ENCODE measurements around the gene CCSER1. TPM values are rescaled to one million over a fixed set of nuclear protein-coding genes. Genes with fewer than 3 reads are reported as not detected.

The CCSER1 gene
- total RNA-seq, 2 experiments from 2014 or later, result not detected

- H3K4me1 Mint-ChIP-seq (ENCODE audit: low read depth), result no peaks in the 10 kb centered on the region
- DNase-seq (no peak), ATAC-seq (no peak)
- CTCF ChIA-PET, result interaction anchor here (0.6 kb wide), 1 partner anchor 30 kb away, joined by 3 read pairs; no protein-coding TSS in a partner anchor
- TF ChIP-seq CTCF (IDR thresholded peaks at IDR 0.05), result no peak
- H3K27me3 Mint-ChIP-seq, result no peaks in the 10 kb centered on the region
- peaks cover 3% of the 10 kb centered on the region for H3K9me3 Mint-ChIP-seq
- intact Hi-C loops (cut with micrococcal nuclease), result no loop called here
- no peak overlapping the region for H3K27ac Mint-ChIP-seq
- no peaks in the 10 kb centered on the region for H3K36me3 Mint-ChIP-seq (ENCODE audit: low read depth)
- POLR2A ChIA-PET, result no interaction called here
- no peak overlapping the region for H3K4me3 Mint-ChIP-seq
Measured at GRCh38 chr4:90495936-90496335, 368.7 kb downstream of the CCSER1 start.

- DNase-seq, result no peak
- no peak for TF ChIP-seq CTCF (IDR thresholded peaks at IDR 0.05)
- Mint-ChIP-seq H3K4me1 (ENCODE audit: low read depth) (no peaks in the 10 kb centered on the region), H3K27me3 (no peaks in the 10 kb centered on the region), H3K9me3 (peaks cover 9% of the 10 kb centered on the region), H3K36me3 (ENCODE audit: low read depth) (no peaks in the 10 kb centered on the region), H3K4me3 (no peak overlapping the region), H3K27ac (no peak overlapping the region)
- CTCF ChIA-PET, result no interaction called here
- ATAC-seq, result no peak
- POLR2A ChIA-PET, result no interaction called here
- intact Hi-C loops (cut with micrococcal nuclease), result no loop called here
Measured at GRCh38 chr4:90498175-90498574, 371.0 kb downstream of the CCSER1 start.

- no peak for DNase-seq
- Mint-ChIP-seq H3K27ac (no peak overlapping the region), H3K27me3 (no peaks in the 10 kb centered on the region), H3K4me3 (no peak overlapping the region), H3K36me3 (ENCODE audit: low read depth) (no peaks in the 10 kb centered on the region), H3K9me3 (peaks cover 23% of the 10 kb centered on the region), H3K4me1 (ENCODE audit: low read depth) (no peaks in the 10 kb centered on the region)
- ChIA-PET CTCF (no interaction called here), POLR2A (no interaction called here)
- no peak for ATAC-seq
- no peak for TF ChIP-seq CTCF (IDR thresholded peaks at IDR 0.05)
- intact Hi-C loops (cut with micrococcal nuclease), result no loop called here
Measured at GRCh38 chr4:90503677-90504076, 376.5 kb downstream of the CCSER1 start.

- H3K27ac Mint-ChIP-seq, result no peak overlapping the region
- POLR2A ChIA-PET, result no interaction called here
- DNase-seq (no peak), ATAC-seq (no peak)
- no peaks in the 10 kb centered on the region for H3K36me3 Mint-ChIP-seq (ENCODE audit: low read depth)
- peaks cover 7% of the 10 kb centered on the region for H3K9me3 Mint-ChIP-seq
- H3K4me1 Mint-ChIP-seq (ENCODE audit: low read depth), result no peaks in the 10 kb centered on the region
- CTCF ChIA-PET, result no interaction called here
- TF ChIP-seq CTCF (IDR thresholded peaks at IDR 0.05), result no peak
- no peak overlapping the region for H3K4me3 Mint-ChIP-seq
- intact Hi-C loops (cut with micrococcal nuclease), result no loop called here
- no peaks in the 10 kb centered on the region for H3K27me3 Mint-ChIP-seq
Measured at GRCh38 chr4:90515191-90515590, 388.0 kb downstream of the CCSER1 start.

GRCh38 chr4:90528551-90528950, 401.4 kb downstream of the CCSER1 start:
- Mint-ChIP-seq H3K27me3 (no peaks in the 10 kb centered on the region), H3K9me3 (no peaks in the 10 kb centered on the region), H3K4me1 (ENCODE audit: low read depth) (no peaks in the 10 kb centered on the region), H3K36me3 (ENCODE audit: low read depth) (no peaks in the 10 kb centered on the region), H3K27ac (no peak overlapping the region), H3K4me3 (no peak overlapping the region)
- DNase-seq (no peak), ATAC-seq (no peak)
- no peak for TF ChIP-seq CTCF (IDR thresholded peaks at IDR 0.05)
- intact Hi-C loops (cut with micrococcal nuclease), result no loop called here
- ChIA-PET CTCF (no interaction called here), POLR2A (no interaction called here)

Measured in activated CD8-positive, alpha-beta T cell treated with anti-CD3 and anti-CD28 coated beads for 36 hours (primary cell).